Measurements from ENCODE around the gene EME1.

The EME1 gene

DNA sequence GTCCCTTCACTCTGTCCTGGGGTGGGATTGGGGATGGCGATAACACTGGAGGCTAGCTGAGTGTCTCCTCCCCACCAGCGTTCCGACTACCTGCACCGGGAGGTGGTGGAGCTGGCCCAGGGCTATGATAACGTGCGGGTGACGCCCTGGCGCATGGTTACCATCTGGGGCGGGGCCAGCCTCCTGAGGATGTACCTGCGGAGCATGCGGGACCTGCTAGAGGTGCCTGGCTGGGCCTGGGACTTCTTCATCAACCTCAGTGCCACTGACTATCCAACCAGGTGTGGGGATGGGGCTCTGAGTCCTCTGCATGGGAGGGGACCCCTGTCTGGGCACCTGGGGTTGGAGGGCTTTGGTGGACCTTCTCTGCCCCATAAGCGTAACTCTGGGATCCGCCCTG lies 18.3 kb upstream of the EME1 start:
- TF ChIP-seq, protein P1, sequence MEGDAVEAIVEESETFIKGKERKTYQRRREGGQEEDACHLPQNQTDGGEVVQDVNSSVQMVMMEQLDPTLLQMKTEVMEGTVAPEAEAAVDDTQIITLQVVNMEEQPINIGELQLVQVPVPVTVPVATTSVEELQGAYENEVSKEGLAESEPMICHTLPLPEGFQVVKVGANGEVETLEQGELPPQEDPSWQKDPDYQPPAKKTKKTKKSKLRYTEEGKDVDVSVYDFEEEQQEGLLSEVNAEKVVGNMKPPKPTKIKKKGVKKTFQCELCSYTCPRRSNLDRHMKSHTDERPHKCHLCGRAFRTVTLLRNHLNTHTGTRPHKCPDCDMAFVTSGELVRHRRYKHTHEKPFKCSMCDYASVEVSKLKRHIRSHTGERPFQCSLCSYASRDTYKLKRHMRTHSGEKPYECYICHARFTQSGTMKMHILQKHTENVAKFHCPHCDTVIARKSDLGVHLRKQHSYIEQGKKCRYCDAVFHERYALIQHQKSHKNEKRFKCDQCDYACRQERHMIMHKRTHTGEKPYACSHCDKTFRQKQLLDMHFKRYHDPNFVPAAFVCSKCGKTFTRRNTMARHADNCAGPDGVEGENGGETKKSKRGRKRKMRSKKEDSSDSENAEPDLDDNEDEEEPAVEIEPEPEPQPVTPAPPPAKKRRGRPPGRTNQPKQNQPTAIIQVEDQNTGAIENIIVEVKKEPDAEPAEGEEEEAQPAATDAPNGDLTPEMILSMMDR (IDR thresholded peaks at IDR 0.05; ENCODE audit: borderline replicate concordance, insufficient read depth, low read depth, low read length), result no peak
- no peak overlapping the region for H3K4me3 ChIP-seq (ENCODE audit: low read depth, low read length)

DNA sequence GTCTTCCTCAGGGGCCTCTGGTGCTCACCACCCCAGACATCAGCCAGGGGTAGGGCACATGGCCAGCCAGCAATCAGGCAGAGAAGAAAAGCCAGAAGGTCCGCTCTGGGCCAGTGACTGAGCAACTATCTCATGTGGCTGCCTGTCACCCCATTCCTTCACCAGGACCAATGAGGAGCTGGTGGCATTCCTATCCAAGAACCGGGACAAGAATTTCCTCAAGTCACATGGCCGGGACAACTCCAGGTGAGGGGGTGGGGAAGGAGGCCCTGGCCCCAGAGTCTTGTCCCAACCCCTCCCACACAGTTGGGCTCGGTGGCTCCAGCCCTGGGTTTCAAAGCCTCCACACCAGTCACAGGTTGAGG lies 17.7 kb upstream of the EME1 start:
- TF ChIP-seq, protein P1 (IDR thresholded peaks at IDR 0.05; ENCODE audit: borderline replicate concordance, insufficient read depth, low read depth, low read length), result no peak
- no peak overlapping the region for H3K4me3 ChIP-seq (ENCODE audit: low read depth, low read length)

DNA sequence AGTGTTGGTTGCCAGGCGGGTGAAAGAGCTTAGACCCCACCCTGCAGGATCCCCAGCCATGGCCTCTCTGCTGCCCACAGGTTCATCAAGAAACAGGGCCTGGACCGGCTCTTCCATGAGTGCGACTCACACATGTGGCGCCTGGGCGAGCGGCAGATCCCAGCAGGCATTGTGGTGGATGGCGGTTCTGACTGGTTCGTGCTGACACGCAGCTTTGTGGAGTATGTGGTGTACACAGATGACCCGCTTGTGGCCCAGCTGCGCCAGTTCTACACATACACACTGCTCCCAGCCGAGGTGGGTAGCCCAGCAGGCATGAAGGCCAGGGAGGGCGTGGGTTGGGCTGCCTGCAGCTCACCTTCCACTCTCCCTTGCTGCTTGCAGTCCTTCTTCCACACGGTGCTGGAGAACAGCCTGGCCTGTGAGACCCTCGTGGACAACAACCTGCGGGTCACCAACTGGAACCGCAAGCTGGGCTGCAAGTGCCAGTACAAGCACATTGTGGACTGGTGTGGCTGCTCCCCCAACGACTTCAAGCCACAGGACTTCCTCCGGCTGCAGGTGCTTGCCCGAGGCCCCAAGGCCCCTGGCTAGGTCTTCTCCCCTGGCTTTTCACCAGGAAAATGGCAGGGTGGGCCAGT lies 17.2 kb upstream of the EME1 start:
- H3K4me3 ChIP-seq (ENCODE audit: low read depth, low read length), result no peak overlapping the region
- TF ChIP-seq, protein P1 (IDR thresholded peaks at IDR 0.05; ENCODE audit: borderline replicate concordance, insufficient read depth, low read depth, low read length), result no peak

DNA sequence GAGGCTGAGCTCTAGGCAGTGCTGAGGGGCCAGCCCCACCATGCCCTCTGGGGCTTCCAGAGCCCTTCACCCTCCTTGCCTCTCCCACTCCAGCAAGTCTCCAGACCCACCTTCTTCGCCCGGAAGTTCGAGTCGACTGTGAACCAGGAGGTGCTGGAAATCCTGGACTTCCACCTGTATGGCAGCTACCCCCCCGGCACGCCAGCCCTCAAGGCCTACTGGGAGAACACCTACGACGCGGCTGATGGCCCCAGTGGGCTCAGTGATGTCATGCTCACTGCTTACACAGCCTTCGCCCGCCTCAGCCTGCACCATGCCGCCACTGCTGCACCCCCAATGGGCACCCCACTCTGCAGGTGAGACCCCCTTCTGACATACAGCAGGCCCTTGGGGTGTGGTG lies 16.6 kb upstream of the EME1 start:
- no peak overlapping the region for H3K4me3 ChIP-seq (ENCODE audit: low read depth, low read length)
- TF ChIP-seq, protein P1 (IDR thresholded peaks at IDR 0.05; ENCODE audit: borderline replicate concordance, insufficient read depth, low read depth, low read length), result no peak

DNA sequence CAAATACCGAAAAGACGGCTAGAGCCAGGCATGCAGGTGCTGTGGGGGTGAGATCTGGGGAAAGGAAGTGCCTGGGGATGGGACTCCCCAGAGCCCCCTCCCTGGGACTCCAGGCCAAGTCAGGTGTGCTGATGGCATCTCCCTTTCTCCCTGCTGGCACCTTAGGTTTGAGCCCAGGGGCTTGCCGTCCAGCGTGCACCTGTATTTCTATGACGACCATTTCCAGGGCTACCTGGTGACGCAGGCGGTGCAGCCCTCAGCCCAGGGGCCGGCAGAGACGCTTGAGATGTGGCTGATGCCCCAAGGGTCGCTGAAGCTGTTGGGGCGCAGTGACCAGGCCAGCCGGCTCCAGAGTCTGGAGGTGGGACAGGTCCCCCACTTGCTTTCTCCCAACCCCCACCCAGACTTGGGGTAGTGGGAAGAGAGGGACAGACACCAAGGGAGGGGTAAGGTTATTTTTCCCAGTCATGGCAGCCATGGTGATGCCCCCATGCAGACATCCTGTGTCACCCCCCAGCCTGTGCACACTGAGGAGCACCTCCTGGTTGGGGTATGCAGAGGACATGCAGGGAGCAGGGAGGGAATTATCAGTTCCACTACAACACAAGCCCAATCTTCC lies 16.0 kb upstream of the EME1 start:
- TF ChIP-seq, protein P1 (IDR thresholded peaks at IDR 0.05; ENCODE audit: borderline replicate concordance, insufficient read depth, low read depth, low read length), result no peak
- no peak overlapping the region for H3K4me3 ChIP-seq (ENCODE audit: low read depth, low read length)

DNA sequence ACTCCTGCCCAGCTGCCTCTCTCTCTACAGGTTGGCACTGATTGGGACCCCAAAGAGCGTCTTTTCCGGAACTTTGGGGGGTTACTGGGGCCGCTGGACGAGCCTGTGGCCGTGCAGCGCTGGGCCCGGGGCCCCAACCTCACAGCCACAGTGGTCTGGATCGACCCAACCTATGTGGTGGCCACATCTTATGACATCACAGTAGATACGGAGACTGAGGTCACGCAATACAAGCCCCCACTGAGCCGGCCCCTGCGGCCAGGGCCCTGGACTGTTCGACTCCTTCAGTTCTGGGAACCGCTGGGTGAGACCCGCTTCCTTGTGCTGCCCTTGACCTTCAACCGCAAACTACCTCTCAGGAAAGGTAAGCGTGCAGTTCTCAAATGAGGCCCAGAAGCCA lies 14.9 kb upstream of the EME1 start:
- TF ChIP-seq, protein P1 (IDR thresholded peaks at IDR 0.05; ENCODE audit: borderline replicate concordance, insufficient read depth, low read depth, low read length), result no peak
- H3K4me3 ChIP-seq (ENCODE audit: low read depth, low read length), result no peak overlapping the region

DNA sequence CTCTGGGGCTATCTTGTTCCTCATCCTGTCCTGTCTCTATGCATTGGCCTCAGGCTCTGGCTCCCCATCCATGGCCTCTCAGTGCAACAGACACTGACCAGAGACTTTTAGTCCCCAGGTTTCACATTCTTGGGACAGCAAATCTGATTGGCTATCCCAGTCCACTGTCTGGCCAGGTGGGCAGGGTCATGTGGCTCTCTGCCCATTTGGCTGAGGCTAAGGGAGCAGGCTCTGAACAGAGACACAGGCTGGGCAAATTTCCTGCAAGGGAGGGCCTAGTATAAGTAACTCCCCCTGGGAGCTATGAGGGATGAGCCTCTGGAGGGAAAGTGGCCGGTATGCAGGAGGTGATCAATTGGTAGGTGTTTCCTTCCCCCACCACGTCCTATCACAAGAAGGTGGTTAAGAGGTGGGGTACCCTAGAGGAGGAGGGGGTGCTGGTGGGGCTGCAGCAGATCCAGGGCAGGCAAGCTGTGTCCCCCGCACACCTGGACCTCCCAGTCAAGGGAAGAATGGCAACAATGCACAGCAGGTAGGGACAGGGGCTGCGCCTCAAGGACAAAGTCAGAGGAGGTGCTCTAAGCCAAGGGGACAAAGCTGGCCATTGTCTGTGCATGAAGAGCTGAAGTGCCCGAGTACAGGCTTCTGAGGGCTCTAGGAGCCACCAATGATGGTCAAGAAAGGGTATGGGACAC lies 13.9 kb upstream of the EME1 start:
- TF ChIP-seq, protein P1 (IDR thresholded peaks at IDR 0.05; ENCODE audit: borderline replicate concordance, insufficient read depth, low read depth, low read length), result no peak
- no peak overlapping the region for H3K4me3 ChIP-seq (ENCODE audit: low read depth, low read length)
